ENCODE results near the gene SNX25.
"Not testable (repeated sequence)": the region's sequence is repeated elsewhere in the genome, so short reads cannot be mapped to it uniquely, and the experiment has no call there.

Gene SNX25

GRCh38 chr4:185205073-185205472, 4.3 kb upstream of the SNX25 start:
- DNase-seq (ENCODE audit: low spot score), result not testable (repeated sequence)

- DNase-seq (ENCODE audit: low spot score), result no peak
Measured at GRCh38 chr4:185205697-185206342, 3.6 kb upstream of the SNX25 start.

- no peak for DNase-seq (ENCODE audit: low spot score)
Measured at GRCh38 chr4:185207466-185207865, 1.9 kb upstream of the SNX25 start.

GRCh38 chr4:185209852-185210101, 379 bp downstream of the SNX25 start:
- not testable (repeated sequence) for DNase-seq (ENCODE audit: low spot score)

GRCh38 chr4:185210102-185210981, 944 bp downstream of the SNX25 start:
- DNase-seq (ENCODE audit: low spot score), result peak; percentile 67

GRCh38 chr4:185211035-185211434, 1.6 kb downstream of the SNX25 start:
- no peak for DNase-seq (ENCODE audit: low spot score)

- DNase-seq (ENCODE audit: low spot score), result no peak
Measured at GRCh38 chr4:185211641-185212040, 2.2 kb downstream of the SNX25 start.

- DNase-seq (ENCODE audit: low spot score), result no peak
Measured at GRCh38 chr4:185212581-185212980, 3.2 kb downstream of the SNX25 start.

- DNase-seq (ENCODE audit: low spot score), result no peak
Measured at GRCh38 chr4:185213877-185214276, 4.5 kb downstream of the SNX25 start.

- no peak for DNase-seq (ENCODE audit: low spot score)
Measured at GRCh38 chr4:185215261-185215660, 5.9 kb downstream of the SNX25 start.

GRCh38 chr4:185217408-185217975, 8.1 kb downstream of the SNX25 start:
- DNase-seq (ENCODE audit: low spot score), result no peak

- DNase-seq (ENCODE audit: low spot score), result no peak
Measured at GRCh38 chr4:185218312-185218711, 8.9 kb downstream of the SNX25 start.

GRCh38 chr4:185219551-185220344, 10.3 kb downstream of the SNX25 start:
- peak; percentile 65 for DNase-seq (ENCODE audit: low spot score)

- no peak for DNase-seq (ENCODE audit: low spot score)
Measured at GRCh38 chr4:185221491-185221890, 12.1 kb downstream of the SNX25 start.

GRCh38 chr4:185221912-185222311, 12.5 kb downstream of the SNX25 start:
- DNase-seq (ENCODE audit: low spot score), result no peak

- DNase-seq (ENCODE audit: low spot score), result peak; percentile 79
Measured at GRCh38 chr4:185222598-185222997, 13.2 kb downstream of the SNX25 start.

GRCh38 chr4:185224597-185224996, 15.2 kb downstream of the SNX25 start:
- no peak for DNase-seq (ENCODE audit: low spot score)

- no peak for DNase-seq (ENCODE audit: low spot score)
Measured at GRCh38 chr4:185225940-185226339, 16.5 kb downstream of the SNX25 start.

- DNase-seq (ENCODE audit: low spot score), result no peak
Measured at GRCh38 chr4:185227131-185227551, 17.7 kb downstream of the SNX25 start.

GRCh38 chr4:185227713-185228278, 18.4 kb downstream of the SNX25 start:
- no peak for DNase-seq (ENCODE audit: low spot score)

- DNase-seq (ENCODE audit: low spot score), result no peak
Measured at GRCh38 chr4:185229021-185229818, 19.8 kb downstream of the SNX25 start.
